ENCODE data around the gene MTERF1.

Gene MTERF1

DNA sequence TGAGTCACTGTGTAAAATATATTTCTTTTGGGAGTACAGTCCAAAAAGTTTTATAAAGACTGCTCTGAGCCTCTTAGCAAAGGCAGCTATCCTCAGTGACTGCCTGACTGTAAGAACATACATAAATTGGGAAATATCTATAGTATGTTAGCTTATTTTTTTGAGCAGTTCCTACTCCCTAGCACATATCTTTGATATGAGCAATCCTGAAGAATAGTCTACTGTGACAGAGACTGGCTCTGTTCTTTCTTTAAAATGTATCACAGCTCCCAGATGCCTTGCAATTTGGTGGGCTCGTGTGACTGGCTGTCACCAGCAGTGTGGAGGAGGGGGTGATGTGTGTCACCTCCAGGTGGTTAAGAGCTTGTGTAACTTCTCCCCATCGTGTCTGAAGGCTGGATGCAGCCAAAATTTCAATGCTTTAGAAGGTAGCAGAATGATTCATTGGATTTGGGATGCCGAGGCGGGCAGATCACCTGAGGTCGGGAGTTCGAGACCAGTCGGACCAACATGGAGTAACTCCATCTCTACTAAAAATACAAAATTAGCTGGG, 47.9 kb downstream of the MTERF1 start:
- no peak for DNase-seq

- no peak for DNase-seq
Measured at GRCh38 chr7:91827169-91827568, 53.3 kb downstream of the MTERF1 start.

DNA sequence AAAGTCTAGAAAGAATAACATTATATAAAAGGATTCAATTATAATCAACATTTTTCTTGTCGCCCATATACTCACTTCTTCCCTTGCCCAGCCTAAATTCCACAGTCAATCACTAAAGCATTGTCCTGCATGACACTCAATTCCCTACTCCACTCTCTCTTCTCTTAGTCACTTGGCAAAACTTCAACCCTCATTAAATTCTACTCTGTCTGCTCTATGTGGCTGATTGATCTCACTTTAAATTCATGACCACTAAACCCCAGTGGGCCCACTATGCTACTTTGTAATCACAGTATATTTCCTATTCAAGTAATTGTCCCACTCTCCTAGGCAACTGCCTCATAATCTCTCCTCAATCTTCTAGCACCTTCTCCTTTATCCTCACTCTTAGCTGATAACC, 54.1 kb downstream of the MTERF1 start:
- DNase-seq = no peak

GRCh38 chr7:91824201-91824600, 56.3 kb downstream of the MTERF1 start:
- DNase-seq = no peak
